SK-N-SH treated with all-trans-retinoic acid at 6 μM for 48 hours (cell line): Measurements from ENCODE around the gene VRK3.

Experiments used
- ARNTL ChIP-seq: fragments of 450-650 bp; formaldehyde crosslinking; IDR thresholded peaks from 2 replicates; pipeline ENCODE4 v1.5.0; 2020; ENCODE audit warnings: low read depth, mild to moderate bottlenecking, moderate library complexity, borderline replicate concordance
- CSDC2 ChIP-seq: fragments of 250-450 bp; sonication (Bioruptor Pico); IDR thresholded peaks from 2 replicates; pipeline ENCODE4 v1.5.0; 2020; ENCODE audit warnings: mild to moderate bottlenecking, moderate library complexity
- CSRNP3 ChIP-seq: fragments of 250-450 bp; sonication (Bioruptor Pico); IDR thresholded peaks from 2 replicates; pipeline ENCODE4 v1.5.1; 2021; ENCODE audit warnings: mild to moderate bottlenecking, moderate library complexity
- ISL1 ChIP-seq: fragments of 250-450 bp; sonication (Bioruptor Pico); IDR thresholded peaks from 2 replicates; pipeline ENCODE4 v2.1.2; 2022; ENCODE audit warnings: mild to moderate bottlenecking, moderate library complexity
- SNAI2 ChIP-seq: fragments of 250-450 bp; sonication (Bioruptor Pico); IDR thresholded peaks from 2 replicates; pipeline ENCODE4 v1.5.0; 2020; ENCODE audit warnings: mild to moderate bottlenecking, moderate library complexity
- TOX ChIP-seq: fragments of 250-450 bp; sonication (Bioruptor Pico); IDR thresholded peaks from 2 replicates; pipeline ENCODE4 v1.8.0; 2021; ENCODE audit warnings: mild to moderate bottlenecking, moderate library complexity, borderline replicate concordance
- TSHZ2 ChIP-seq: fragments of 250-450 bp; sonication (Bioruptor Pico); IDR thresholded peaks from 2 replicates; pipeline ENCODE4 v1.5.0; 2020; ENCODE audit warnings: mild to moderate bottlenecking, moderate library complexity
- ZC3H10 ChIP-seq: fragments of 250-450 bp; sonication (Bioruptor Pico); IDR thresholded peaks from 2 replicates; pipeline ENCODE4 v1.5.1; 2021; ENCODE audit warnings: mild to moderate bottlenecking, moderate library complexity
- ZFP30 ChIP-seq: fragments of 450-650 bp; formaldehyde crosslinking; IDR thresholded peaks from 2 replicates; pipeline ENCODE4 v1.5.0; 2022; ENCODE audit warnings: mild to moderate bottlenecking, moderate library complexity
- TF ChIP-seq, protein P1 (sequence below): fragments of 250-450 bp; sonication (Bioruptor Pico); IDR thresholded peaks from 2 replicates; pipeline ENCODE4 v1.8.0; 2021; ENCODE audit warnings: low read depth, mild to moderate bottlenecking, moderate library complexity, borderline replicate concordance
- TF ChIP-seq, protein P2 (sequence below): fragments of 250-450 bp; sonication (Bioruptor Pico); IDR thresholded peaks from 2 replicates; pipeline ENCODE4 v1.8.0; 2020; ENCODE audit warnings: mild to moderate bottlenecking, moderate library complexity, borderline replicate concordance

- TF ChIP-seq ARNTL = no peak
- TF ChIP-seq SNAI2 = no peak
- TF ChIP-seq ZFP30 = no peak
- TF ChIP-seq TSHZ2 (CRISPR knock-in tag) = no peak
- TF ChIP-seq CSDC2 (CRISPR knock-in tag) = no peak
- TF ChIP-seq, protein P1, sequence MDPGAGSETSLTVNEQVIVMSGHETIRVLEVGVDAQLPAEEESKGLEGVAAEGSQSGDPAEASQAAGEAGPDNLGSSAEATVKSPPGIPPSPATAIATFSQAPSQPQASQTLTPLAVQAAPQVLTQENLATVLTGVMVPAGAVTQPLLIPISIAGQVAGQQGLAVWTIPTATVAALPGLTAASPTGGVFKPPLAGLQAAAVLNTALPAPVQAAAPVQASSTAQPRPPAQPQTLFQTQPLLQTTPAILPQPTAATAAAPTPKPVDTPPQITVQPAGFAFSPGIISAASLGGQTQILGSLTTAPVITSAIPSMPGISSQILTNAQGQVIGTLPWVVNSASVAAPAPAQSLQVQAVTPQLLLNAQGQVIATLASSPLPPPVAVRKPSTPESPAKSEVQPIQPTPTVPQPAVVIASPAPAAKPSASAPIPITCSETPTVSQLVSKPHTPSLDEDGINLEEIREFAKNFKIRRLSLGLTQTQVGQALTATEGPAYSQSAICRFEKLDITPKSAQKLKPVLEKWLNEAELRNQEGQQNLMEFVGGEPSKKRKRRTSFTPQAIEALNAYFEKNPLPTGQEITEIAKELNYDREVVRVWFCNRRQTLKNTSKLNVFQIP (CRISPR knock-in tag) = no peak
- no peak for TF ChIP-seq TOX (CRISPR knock-in tag)
- TF ChIP-seq CSRNP3 (CRISPR knock-in tag) = no peak
- TF ChIP-seq ZC3H10 (CRISPR knock-in tag) = no peak
- TF ChIP-seq ISL1 (CRISPR knock-in tag) = no peak
- TF ChIP-seq, protein P2, sequence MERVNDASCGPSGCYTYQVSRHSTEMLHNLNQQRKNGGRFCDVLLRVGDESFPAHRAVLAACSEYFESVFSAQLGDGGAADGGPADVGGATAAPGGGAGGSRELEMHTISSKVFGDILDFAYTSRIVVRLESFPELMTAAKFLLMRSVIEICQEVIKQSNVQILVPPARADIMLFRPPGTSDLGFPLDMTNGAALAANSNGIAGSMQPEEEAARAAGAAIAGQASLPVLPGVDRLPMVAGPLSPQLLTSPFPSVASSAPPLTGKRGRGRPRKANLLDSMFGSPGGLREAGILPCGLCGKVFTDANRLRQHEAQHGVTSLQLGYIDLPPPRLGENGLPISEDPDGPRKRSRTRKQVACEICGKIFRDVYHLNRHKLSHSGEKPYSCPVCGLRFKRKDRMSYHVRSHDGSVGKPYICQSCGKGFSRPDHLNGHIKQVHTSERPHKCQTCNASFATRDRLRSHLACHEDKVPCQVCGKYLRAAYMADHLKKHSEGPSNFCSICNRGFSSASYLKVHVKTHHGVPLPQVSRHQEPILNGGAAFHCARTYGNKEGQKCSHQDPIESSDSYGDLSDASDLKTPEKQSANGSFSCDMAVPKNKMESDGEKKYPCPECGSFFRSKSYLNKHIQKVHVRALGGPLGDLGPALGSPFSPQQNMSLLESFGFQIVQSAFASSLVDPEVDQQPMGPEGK (CRISPR knock-in tag) = no peak
These were observed 21.3 kb downstream of the VRK3 start for GRCh38 chr19:50003810-50004419.
